Measurements from ENCODE around the gene SPINK8. TPM values are rescaled to one million over a fixed set of nuclear protein-coding genes. Genes with fewer than 3 reads are reported as not detected.

Gene SPINK8
- total RNA-seq, 1 experiment from 2014 or later: not detected

DNA sequence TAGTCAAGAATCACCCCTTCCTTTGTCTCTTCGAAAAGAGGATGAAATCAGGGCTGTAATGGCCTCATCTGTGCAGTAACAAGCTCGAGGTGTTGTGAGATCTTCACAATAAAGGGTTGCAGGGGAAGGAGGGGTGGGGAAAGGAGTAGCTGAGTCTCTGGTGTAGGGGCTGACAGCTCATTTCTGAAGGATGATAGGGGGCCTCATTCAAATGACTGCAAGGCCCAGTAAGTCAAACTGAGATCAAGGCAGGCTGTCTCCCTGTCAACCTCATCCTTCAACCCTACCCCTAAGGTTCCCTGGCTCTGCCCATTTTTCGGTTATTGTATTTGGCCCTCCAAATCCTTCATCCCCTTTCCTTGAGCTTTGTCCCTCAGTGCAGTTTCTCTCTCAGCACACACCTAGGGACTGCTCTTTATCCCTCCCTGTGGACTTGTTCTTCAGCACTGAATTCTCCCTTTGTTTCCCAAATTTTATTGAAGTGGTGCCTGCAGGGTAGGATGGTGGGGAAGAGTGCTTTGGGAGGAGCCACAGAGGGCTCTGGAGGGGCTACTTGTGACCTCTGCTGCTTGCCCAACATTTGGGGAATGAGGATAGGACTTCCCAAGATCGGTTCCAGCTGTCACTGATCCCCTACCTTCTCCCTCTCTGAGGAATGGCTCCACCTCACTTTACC, 54.4 kb downstream of the SPINK8 start:
- Histone ChIP-seq H3K27ac (ENCODE audit: insufficient read length, low read depth, low read length) (peak overlapping the region; percentile 27), H3K18ac (ENCODE audit: insufficient read length, low read depth, low read length) (peak overlapping the region; percentile 7), H2AFZ (ENCODE audit: low read length) (no peak overlapping the region), H4K20me1 (ENCODE audit: control insufficient read depth, insufficient read depth, insufficient read length) (peaks cover 3% of the 10 kb centered on the region), H3K9me3 (ENCODE audit: control insufficient read depth, low read depth, low read length) (no peaks in the 10 kb centered on the region), H2BK12ac (ENCODE audit: insufficient read length, low read depth, low read length) (no peak overlapping the region), H3K14ac (ENCODE audit: insufficient read depth, low read length) (no peak overlapping the region), H4K8ac (replicated peaks; ENCODE audit: insufficient read length, low read depth, low read length) (no peak overlapping the region), H3K4ac (ENCODE audit: low read depth, low read length) (no peak overlapping the region), H3T11ph (ENCODE audit: low read length) (no peak overlapping the region), H2BK5ac (ENCODE audit: insufficient read length, low read length) (no peak overlapping the region), H3K4me1 (ENCODE audit: insufficient read depth, low read length) (peaks cover 22% of the 10 kb centered on the region; the same call in 1 of the 2 replicates), H2BK15ac (ENCODE audit: low read depth, low read length) (no peak overlapping the region), H3K27me3 (ENCODE audit: insufficient read depth, low read length) (no peaks in the 10 kb centered on the region), H4K5ac (ENCODE audit: insufficient read length, low read depth, low read length) (no peak overlapping the region), H3K23ac (ENCODE audit: insufficient read length, low read depth, low read length) (no peak overlapping the region), H3K79me2 (ENCODE audit: insufficient read depth, low read length) (no peaks in the 10 kb centered on the region), H2AK5ac (ENCODE audit: insufficient read length, low read length) (no peak overlapping the region), H2BK120ac (ENCODE audit: low read depth, low read length, poor library complexity, severe bottlenecking) (no peak overlapping the region), H4K91ac (ENCODE audit: insufficient read length, low read depth, low read length) (no peak overlapping the region), H3K4me2 (ENCODE audit: insufficient read depth, insufficient read length, low read length) (no peak overlapping the region), H3K56ac (ENCODE audit: insufficient read length, low read depth, low read length) (no peak overlapping the region), H3K79me1 (ENCODE audit: insufficient read depth, low read depth, low read length, poor library complexity, severe bottlenecking) (no peaks in the 10 kb centered on the region), H3K9ac (ENCODE audit: extremely low read depth, insufficient read length, low read length) (no peak overlapping the region), H3K23me2 (ENCODE audit: insufficient read length, low read depth, low read length, poor library complexity, severe bottlenecking) (no peaks in the 10 kb centered on the region), H2BK20ac (ENCODE audit: low read depth, low read length, poor library complexity, severe bottlenecking) (no peak overlapping the region)
- Mint-ChIP-seq H3K9me3 (no peaks in the 10 kb centered on the region), H3K4me1 (peaks cover 54 to 58% of the 10 kb centered on the region in 2 experiments), H3K27ac (peak overlapping the region; percentile 82 to 85 (median 84); a peak in 6 of 7 replicates), H3K27me3 (ENCODE audit: low read depth) (no peaks in the 10 kb centered on the region), H3K36me3 (ENCODE audit: insufficient read depth in 1 of 3, low read depth in 3 of 3) (peaks cover 11 to 26% (median 23%) of the 10 kb centered on the region in 3 experiments), H3K4me3 (peak overlapping the region; percentile 11 to 40; a peak in 2 of 5 replicates)
- DNase-seq: no peak
- TF ChIP-seq, protein P1, sequence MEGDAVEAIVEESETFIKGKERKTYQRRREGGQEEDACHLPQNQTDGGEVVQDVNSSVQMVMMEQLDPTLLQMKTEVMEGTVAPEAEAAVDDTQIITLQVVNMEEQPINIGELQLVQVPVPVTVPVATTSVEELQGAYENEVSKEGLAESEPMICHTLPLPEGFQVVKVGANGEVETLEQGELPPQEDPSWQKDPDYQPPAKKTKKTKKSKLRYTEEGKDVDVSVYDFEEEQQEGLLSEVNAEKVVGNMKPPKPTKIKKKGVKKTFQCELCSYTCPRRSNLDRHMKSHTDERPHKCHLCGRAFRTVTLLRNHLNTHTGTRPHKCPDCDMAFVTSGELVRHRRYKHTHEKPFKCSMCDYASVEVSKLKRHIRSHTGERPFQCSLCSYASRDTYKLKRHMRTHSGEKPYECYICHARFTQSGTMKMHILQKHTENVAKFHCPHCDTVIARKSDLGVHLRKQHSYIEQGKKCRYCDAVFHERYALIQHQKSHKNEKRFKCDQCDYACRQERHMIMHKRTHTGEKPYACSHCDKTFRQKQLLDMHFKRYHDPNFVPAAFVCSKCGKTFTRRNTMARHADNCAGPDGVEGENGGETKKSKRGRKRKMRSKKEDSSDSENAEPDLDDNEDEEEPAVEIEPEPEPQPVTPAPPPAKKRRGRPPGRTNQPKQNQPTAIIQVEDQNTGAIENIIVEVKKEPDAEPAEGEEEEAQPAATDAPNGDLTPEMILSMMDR (conservative IDR thresholded peaks at IDR 0.05): no peak
- WGBS (ENCODE audit: extremely low coverage, insufficient read length, low lambda C conversion rate): no CpG with 5 or more reads among the region's 4 CpGs
